NCI-H1105 treated with DMSO at 0.1 percent for 48 hours (cell line): Measurements from ENCODE around the gene SF3A2.

Experiments
- DNase-seq: peaks from one replicate; lab custom pipeline; 2025; lab: John Stamatoyannopoulos, UW

SF3A2 gene

GRCh38 chr19:2291185-2291751 is 54.6 kb downstream of the SF3A2 start:
- no peak for DNase-seq

- DNase-seq: no peak
Observed at GRCh38 chr19:2294687-2295335, 58.2 kb downstream of the SF3A2 start.

- DNase-seq: no peak
Observed at GRCh38 chr19:2296141-2296540, 59.5 kb downstream of the SF3A2 start.
